ENCODE measurements around the gene TMEM258. TPM values are rescaled to one million over a fixed set of nuclear protein-coding genes. Genes with fewer than 3 reads are reported as not detected.

TMEM258 gene
- total RNA-seq, 1 experiment from 2014 or later: 184 TPM

DNA sequence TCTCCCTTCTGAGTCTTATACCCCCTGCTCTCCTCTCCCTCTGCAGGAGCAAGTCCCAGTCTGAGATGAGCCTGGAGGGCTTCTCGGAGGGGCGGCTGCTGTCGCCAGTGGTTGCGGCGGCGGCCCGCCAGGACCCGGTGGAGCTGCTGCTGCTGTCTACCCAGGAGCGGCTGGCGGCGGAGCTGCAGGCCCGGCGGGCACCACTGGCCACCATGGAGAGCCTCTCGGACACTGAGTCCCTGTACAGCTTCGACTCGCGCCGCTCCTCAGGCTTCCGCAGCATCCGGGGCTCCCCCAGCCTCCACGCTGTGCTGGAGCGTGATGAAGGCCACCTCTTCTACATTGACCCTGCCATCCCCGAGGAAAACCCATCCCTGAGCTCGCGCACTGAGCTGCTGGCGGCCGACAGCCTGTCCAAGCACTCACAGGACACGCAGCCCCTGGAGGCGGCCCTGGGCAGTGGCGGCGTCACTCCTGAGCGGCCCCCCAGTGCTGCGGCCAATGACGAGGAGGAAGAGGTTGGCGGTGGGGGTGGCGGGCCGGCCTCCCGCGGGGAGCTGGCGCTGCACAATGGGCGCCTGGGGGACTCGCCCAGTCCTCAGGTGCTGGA is 48.8 kb downstream of the TMEM258 start:
- intact Hi-C loops (cut with micrococcal nuclease): no loop called here
- Mint-ChIP-seq H3K4me1 (ENCODE audit: insufficient read depth, unreplicated experiment) (no peaks in the 10 kb centered on the region), H3K27ac (ENCODE audit: low read depth, unreplicated experiment) (no peak overlapping the region), H3K9me3 (ENCODE audit: unreplicated experiment) (no peaks in the 10 kb centered on the region), H3K27me3 (ENCODE audit: insufficient read depth, unreplicated experiment) (no peaks in the 10 kb centered on the region), H3K4me3 (ENCODE audit: unreplicated experiment) (no peak overlapping the region), H3K36me3 (ENCODE audit: insufficient read depth, unreplicated experiment) (no peaks in the 10 kb centered on the region)
- DNase-seq (ENCODE audit: unreplicated experiment): no peak
- no TSS peak for BruUV-seq (replicated peaks)
- CTCF ChIA-PET: interaction anchor here (0.6 to 3.5 kb wide), 8 partner anchors 8 to 364 kb away, joined by 3 to 10 read pairs (median 4); no protein-coding TSS in a partner anchor
- POLR2A ChIA-PET: no interaction called here
- TF ChIP-seq, protein P1, sequence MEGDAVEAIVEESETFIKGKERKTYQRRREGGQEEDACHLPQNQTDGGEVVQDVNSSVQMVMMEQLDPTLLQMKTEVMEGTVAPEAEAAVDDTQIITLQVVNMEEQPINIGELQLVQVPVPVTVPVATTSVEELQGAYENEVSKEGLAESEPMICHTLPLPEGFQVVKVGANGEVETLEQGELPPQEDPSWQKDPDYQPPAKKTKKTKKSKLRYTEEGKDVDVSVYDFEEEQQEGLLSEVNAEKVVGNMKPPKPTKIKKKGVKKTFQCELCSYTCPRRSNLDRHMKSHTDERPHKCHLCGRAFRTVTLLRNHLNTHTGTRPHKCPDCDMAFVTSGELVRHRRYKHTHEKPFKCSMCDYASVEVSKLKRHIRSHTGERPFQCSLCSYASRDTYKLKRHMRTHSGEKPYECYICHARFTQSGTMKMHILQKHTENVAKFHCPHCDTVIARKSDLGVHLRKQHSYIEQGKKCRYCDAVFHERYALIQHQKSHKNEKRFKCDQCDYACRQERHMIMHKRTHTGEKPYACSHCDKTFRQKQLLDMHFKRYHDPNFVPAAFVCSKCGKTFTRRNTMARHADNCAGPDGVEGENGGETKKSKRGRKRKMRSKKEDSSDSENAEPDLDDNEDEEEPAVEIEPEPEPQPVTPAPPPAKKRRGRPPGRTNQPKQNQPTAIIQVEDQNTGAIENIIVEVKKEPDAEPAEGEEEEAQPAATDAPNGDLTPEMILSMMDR (IDR thresholded peaks at IDR 0.05; ENCODE audit: unreplicated experiment): no peak

DNA sequence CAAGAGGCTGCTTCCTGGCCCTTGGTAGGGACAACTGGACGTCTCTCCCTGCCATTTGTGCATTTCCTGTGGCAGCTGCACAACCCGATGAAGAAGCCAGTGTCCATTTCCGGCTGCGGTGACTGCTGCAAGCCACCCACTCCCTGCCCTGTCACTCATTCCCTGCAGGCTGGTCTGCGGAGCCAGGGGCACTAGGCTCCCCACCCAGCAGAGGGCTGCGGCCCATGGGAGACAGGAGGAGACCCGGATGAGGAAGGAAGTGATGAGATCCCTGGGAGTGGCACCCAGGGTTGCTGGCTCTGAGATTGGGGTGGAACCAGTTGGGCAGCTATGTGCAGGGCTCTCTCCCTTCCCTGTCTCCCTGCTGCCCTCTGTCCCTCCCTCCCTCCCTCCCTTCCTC is 50.0 kb downstream of the TMEM258 start:
- ChIA-PET CTCF (interaction anchor here (0.6 to 1.5 kb wide), 2 partner anchors 45 to 65 kb away, joined by 3 read pairs; no protein-coding TSS in a partner anchor), POLR2A (no interaction called here)
- Mint-ChIP-seq H3K27me3 (ENCODE audit: insufficient read depth, unreplicated experiment) (no peaks in the 10 kb centered on the region), H3K4me1 (ENCODE audit: insufficient read depth, unreplicated experiment) (no peaks in the 10 kb centered on the region), H3K4me3 (ENCODE audit: unreplicated experiment) (no peak overlapping the region), H3K9me3 (ENCODE audit: unreplicated experiment) (no peaks in the 10 kb centered on the region), H3K36me3 (ENCODE audit: insufficient read depth, unreplicated experiment) (no peaks in the 10 kb centered on the region), H3K27ac (ENCODE audit: low read depth, unreplicated experiment) (no peak overlapping the region)
- TF ChIP-seq, protein P1 (IDR thresholded peaks at IDR 0.05; ENCODE audit: unreplicated experiment): no peak
- no peak for DNase-seq (ENCODE audit: unreplicated experiment)
- no TSS peak for BruUV-seq (replicated peaks)
- intact Hi-C loops (cut with micrococcal nuclease): no loop called here

DNA sequence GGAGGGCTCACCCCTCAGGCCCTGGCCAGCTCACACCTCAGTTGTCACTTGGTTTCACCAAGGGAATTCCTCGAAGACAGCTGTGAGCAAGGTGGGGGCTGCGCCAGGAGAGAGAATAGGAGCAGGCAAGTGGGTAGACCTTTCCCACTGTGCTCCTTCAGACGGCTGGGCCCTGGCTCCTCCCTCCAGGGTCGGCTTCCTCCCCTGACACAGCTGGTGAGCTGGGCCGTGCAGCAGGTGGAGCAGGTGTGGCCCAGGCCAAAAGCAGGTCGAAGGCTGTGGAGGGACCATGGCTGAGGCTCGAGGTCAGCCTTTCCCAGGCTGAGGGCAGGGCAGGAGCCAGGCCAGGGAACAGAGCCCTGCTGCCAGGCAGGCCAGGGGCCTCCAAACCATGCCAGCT is 52.4 kb downstream of the TMEM258 start:
- TF ChIP-seq, protein P1 (IDR thresholded peaks at IDR 0.05; ENCODE audit: unreplicated experiment): no peak
- CTCF ChIA-PET: no interaction called here
- no peaks in the 10 kb centered on the region for H3K36me3 Mint-ChIP-seq (ENCODE audit: insufficient read depth, unreplicated experiment)
- no peaks in the 10 kb centered on the region for H3K4me1 Mint-ChIP-seq (ENCODE audit: insufficient read depth, unreplicated experiment)
- no peak overlapping the region for H3K4me3 Mint-ChIP-seq (ENCODE audit: unreplicated experiment)
- H3K27ac Mint-ChIP-seq (ENCODE audit: low read depth, unreplicated experiment): no peak overlapping the region
- BruUV-seq (replicated peaks): no TSS peak
- intact Hi-C loops (cut with micrococcal nuclease): loop anchor here (10.0 kb wide), 1 partner anchor 255 kb away; a partner anchor contains a TSS
- POLR2A ChIA-PET: no interaction called here
- H3K9me3 Mint-ChIP-seq (ENCODE audit: unreplicated experiment): no peaks in the 10 kb centered on the region
- no peak for DNase-seq (ENCODE audit: unreplicated experiment)
- H3K27me3 Mint-ChIP-seq (ENCODE audit: insufficient read depth, unreplicated experiment): no peaks in the 10 kb centered on the region

DNA sequence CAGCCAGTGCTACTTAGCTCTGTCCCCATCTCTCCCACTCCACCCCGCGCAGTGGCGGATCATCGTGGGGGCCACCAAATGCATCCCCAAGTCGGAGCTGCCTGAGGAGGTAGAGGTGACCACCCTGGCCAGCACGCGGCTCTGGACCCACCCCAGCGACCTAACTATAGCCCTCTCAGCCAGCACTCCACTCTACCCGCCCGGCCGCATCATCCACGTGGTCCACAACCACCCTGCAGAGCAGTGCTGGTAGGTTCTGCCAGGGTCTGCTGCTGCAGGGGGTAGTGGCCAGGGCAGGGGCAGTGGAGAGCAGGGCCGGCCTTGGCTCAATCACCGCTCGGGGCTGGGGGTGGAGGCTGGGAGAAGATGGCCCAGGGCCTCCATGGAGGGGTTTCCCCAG is 53.0 kb downstream of the TMEM258 start:
- CTCF ChIA-PET: interaction anchor here (0.7 kb wide), 1 partner anchor 101 kb away, joined by 6 read pairs; no protein-coding TSS in a partner anchor
- Mint-ChIP-seq H3K4me1 (ENCODE audit: insufficient read depth, unreplicated experiment) (no peaks in the 10 kb centered on the region), H3K27ac (ENCODE audit: low read depth, unreplicated experiment) (no peak overlapping the region)

More for the DNA sequence above, 53.0 kb downstream of the TMEM258 start:
- no TSS peak for BruUV-seq (replicated peaks)
- intact Hi-C loops (cut with micrococcal nuclease): loop anchor here (10.0 kb wide), 1 partner anchor 255 kb away; a partner anchor contains a TSS
- TF ChIP-seq, protein P1 (IDR thresholded peaks at IDR 0.05; ENCODE audit: unreplicated experiment): no peak
- Mint-ChIP-seq H3K36me3 (ENCODE audit: insufficient read depth, unreplicated experiment) (no peaks in the 10 kb centered on the region), H3K27me3 (ENCODE audit: insufficient read depth, unreplicated experiment) (no peaks in the 10 kb centered on the region), H3K4me3 (ENCODE audit: unreplicated experiment) (no peak overlapping the region), H3K9me3 (ENCODE audit: unreplicated experiment) (no peaks in the 10 kb centered on the region)
- no peak for DNase-seq (ENCODE audit: unreplicated experiment)
- POLR2A ChIA-PET: no interaction called here

Other genes with a start within 250 kb of the TMEM258 start
- 25.2 and 57.7 TPM in 2 replicates for gene SYT7, start 211.5 kb downstream of the TMEM258 start, total RNA-seq (2022)
- gene DAGLA, start 112.2 kb downstream of the TMEM258 start, total RNA-seq (2022): 1.0 and 1.5 TPM in 2 replicates
- 0.16 TPM in 1 of 2 replicates, not detected in the other for gene MYRF, start 40.0 kb downstream of the TMEM258 start, total RNA-seq (2022)
- 19.9 and 21.5 TPM in 2 replicates for gene FEN1, start 312 bp upstream of the TMEM258 start, total RNA-seq (2022)
- 24.2 and 27.5 TPM in 2 replicates for gene FADS1, start 24.4 kb upstream of the TMEM258 start, total RNA-seq (2022)
- gene FADS2, start 35.7 kb upstream of the TMEM258 start, total RNA-seq (2022): 7.5 and 20.6 TPM in 2 replicates
- gene FADS3, start 98.9 kb upstream of the TMEM258 start, total RNA-seq (2022): 145 and 184 TPM in 2 replicates
- gene RAB3IL1, start 125.0 kb upstream of the TMEM258 start, total RNA-seq (2022): 2.3 and 4.5 TPM in 2 replicates
- 2.5 and 3.2 TPM in 2 replicates for gene BEST1, start 157.8 kb upstream of the TMEM258 start, total RNA-seq (2022)
- gene FTH1, start 175.0 kb upstream of the TMEM258 start, total RNA-seq (2022): 8,367 and 15,492 TPM in 2 replicates

All from MCF 10A (cell line).